NCI-H146 treated with DMSO at 0.1 percent for 48 hours (cell line): Measurements from ENCODE around the gene NFE2L1.

ENCODE experiments used
- DNase-seq: peaks from one replicate; lab custom pipeline; 2025; ENCODE audit not compliant: unreplicated experiment; lab: John Stamatoyannopoulos, UW

NFE2L1 gene

GRCh38 chr17:48107137-48108055, 59.2 kb downstream of the NFE2L1 start, which contains the start of gene SNX11:
TSS of gene SNX11 (plus strand) at chr17:48107766. CDS start at chr17:48112044, 4,278 bp downstream.
- DNase-seq: peak; percentile 86

- DNase-seq: no peak
These were observed 62.6 kb downstream of the NFE2L1 start for GRCh38 chr17:48110761-48111160.
